HEK293T (cell line): ENCODE results near the gene BDKRB1.

Experiments used
- CTCF ChIA-PET: fragments of 350-600 bp; formaldehyde crosslinking; extraction: SDS; loops from one replicate; lab custom pipeline; 2021; ENCODE audit warnings: antibody characterized with exemption, inconsistent platforms; lab: Yijun Ruan, JAX
- POLR2A ChIA-PET: fragments of 350-600 bp; formaldehyde crosslinking; extraction: SDS; loops from one replicate; lab custom pipeline; 2020; ENCODE audit warnings: antibody characterized with exemption, inconsistent platforms; lab: Yijun Ruan, JAX
- DNase-seq: peaks from one replicate; pipeline ENCODE4 v3.0.0; 2012; ENCODE audit warnings: mixed read lengths; ENCODE audit errors: extremely low spot score
- ARNT ChIP-seq: fragments of 450-650 bp; IDR thresholded peaks from 2 replicates; pipeline ENCODE4 v1.6.1; 2017; ENCODE audit warnings: mild to moderate bottlenecking
- BHLHE40 ChIP-seq: fragments of 450-650 bp; IDR thresholded peaks from 2 replicates; pipeline ENCODE4 v1.6.1; 2016; ENCODE audit warnings: mild to moderate bottlenecking, moderate library complexity, borderline replicate concordance
- CTBP1 ChIP-seq: fragments of 450-650 bp; IDR thresholded peaks from 2 replicates; pipeline ENCODE4 v1.6.1; 2016; ENCODE audit warnings: borderline replicate concordance
- ELF4 ChIP-seq: fragments of 450-650 bp; IDR thresholded peaks from 2 replicates; pipeline ENCODE4 v1.6.1; 2017; ENCODE audit warnings: antibody characterized with exemption
- FOXA1 ChIP-seq: fragments of 450-650 bp; IDR thresholded peaks from 2 replicates; pipeline ENCODE4 v1.6.1; 2016; ENCODE audit warnings: mild to moderate bottlenecking
- FOXK2 ChIP-seq: fragments of 450-650 bp; IDR thresholded peaks from 2 replicates; pipeline ENCODE4 v1.6.1; 2016; ENCODE audit warnings: mild to moderate bottlenecking
- FOXM1 ChIP-seq: fragments of 450-650 bp; IDR thresholded peaks from 2 replicates; pipeline ENCODE4 v1.6.1; 2017; ENCODE audit warnings: mild to moderate bottlenecking, borderline replicate concordance
- HDGF ChIP-seq: fragments of 450-650 bp; IDR thresholded peaks from 2 replicates; pipeline ENCODE4 v1.6.1; 2017; ENCODE audit warnings: antibody characterized with exemption, borderline replicate concordance
- L3MBTL2 ChIP-seq: fragments of 450-650 bp; conservative IDR thresholded peaks from 2 replicates; pipeline ENCODE4 v1.6.1; 2016; ENCODE audit warnings: mild to moderate bottlenecking
- LEF1 ChIP-seq: fragments of 450-650 bp; IDR thresholded peaks from 2 replicates; pipeline ENCODE4 v1.6.1; 2017; ENCODE audit warnings: mild to moderate bottlenecking, borderline replicate concordance
- NFRKB ChIP-seq: fragments of 450-650 bp; IDR thresholded peaks from 2 replicates; pipeline ENCODE4 v1.6.1; 2016; ENCODE audit warnings: mild to moderate bottlenecking, moderate library complexity
- PKNOX1 ChIP-seq: fragments of 450-650 bp; IDR thresholded peaks from 2 replicates; pipeline ENCODE4 v1.6.1; 2016
- SP1 ChIP-seq: fragments of 450-650 bp; IDR thresholded peaks from 2 replicates; pipeline ENCODE4 v1.6.1; 2017
- SUZ12 ChIP-seq: fragments of 450-650 bp; IDR thresholded peaks from 2 replicates; pipeline ENCODE4 v1.6.1; 2016; ENCODE audit warnings: mild to moderate bottlenecking
- TARDBP ChIP-seq: fragments of 450-650 bp; IDR thresholded peaks from 2 replicates; pipeline ENCODE4 v1.6.1; 2016
- ZNF384 ChIP-seq: fragments of 450-650 bp; IDR thresholded peaks from 2 replicates; pipeline ENCODE4 v1.6.1; 2016

Gene BDKRB1

GRCh38 chr14:96213871-96214465, 42.0 kb upstream of the BDKRB1 start:
- no peak for TF ChIP-seq FOXM1
- no peak for TF ChIP-seq L3MBTL2
- no peak for TF ChIP-seq PKNOX1
- TF ChIP-seq FOXK2: no peak
- TF ChIP-seq NFRKB: no peak
- no peak for TF ChIP-seq BHLHE40
- no peak for TF ChIP-seq CTBP1
- TF ChIP-seq ELF4: no peak
- TF ChIP-seq ARNT: no peak
- no peak for TF ChIP-seq ZNF384
- no peak for DNase-seq
- CTCF ChIA-PET: no interaction called here
- POLR2A ChIA-PET: no interaction called here

- CTCF ChIA-PET: no interaction called here
These were observed 41.2 kb upstream of the BDKRB1 start for GRCh38 chr14:96214793-96215192.

GRCh38 chr14:96215452-96216244, 40.4 kb upstream of the BDKRB1 start:
- DNase-seq: no peak
- ChIA-PET CTCF (no interaction called here), POLR2A (no interaction called here)
- TF ChIP-seq ARNT: no peak
- no peak for TF ChIP-seq LEF1
- no peak for TF ChIP-seq BHLHE40
- TF ChIP-seq NFRKB: no peak
- no peak for TF ChIP-seq ELF4
- no peak for TF ChIP-seq CTBP1
- no peak for TF ChIP-seq FOXK2
- TF ChIP-seq L3MBTL2: no peak
- TF ChIP-seq SP1: no peak
- no peak for TF ChIP-seq FOXA1

More at GRCh38 chr14:96214793-96215192, 41.2 kb upstream of the BDKRB1 start:
- no peak for DNase-seq
- TF ChIP-seq FOXM1 (no peak), HDGF (no peak), FOXA1 (no peak), LEF1 (no peak), ELF4 (no peak), SP1 (no peak), NFRKB (no peak), BHLHE40 (no peak), ARNT (no peak), TARDBP (no peak), CTBP1 (no peak), L3MBTL2 (no peak), PKNOX1 (no peak), ZNF384 (no peak), FOXK2 (no peak), SUZ12 (no peak)
- POLR2A ChIA-PET: no interaction called here

GRCh38 chr14:96216627-96217026, 39.4 kb upstream of the BDKRB1 start:
- no peak for DNase-seq
- ChIA-PET POLR2A (no interaction called here), CTCF (no interaction called here)
- TF ChIP-seq SUZ12 (no peak), FOXK2 (no peak), SP1 (no peak), BHLHE40 (no peak), L3MBTL2 (no peak), LEF1 (no peak), FOXA1 (no peak), ELF4 (no peak), FOXM1 (no peak)

GRCh38 chr14:96217376-96217913, 38.6 kb upstream of the BDKRB1 start:
- ChIA-PET POLR2A (no interaction called here), CTCF (no interaction called here)
- DNase-seq: no peak
- TF ChIP-seq PKNOX1: no peak

GRCh38 chr14:96221109-96221650, 34.8 kb upstream of the BDKRB1 start:
- ChIA-PET CTCF (no interaction called here), POLR2A (no interaction called here)
- DNase-seq: no peak
- TF ChIP-seq ZNF384 (no peak), ELF4 (no peak), SP1 (no peak), FOXM1 (no peak), BHLHE40 (no peak), CTBP1 (no peak), LEF1 (no peak), L3MBTL2 (no peak), FOXK2 (no peak), HDGF (no peak), NFRKB (no peak), SUZ12 (no peak), PKNOX1 (no peak), TARDBP (no peak), ARNT (no peak), FOXA1 (no peak)
